NCI-H526 treated with DMSO at 0.1 percent for 48 hours (cell line): Measurements from ENCODE around the gene SFSWAP.
A peak's percentile ranks its signal among the peaks of the same experiment; 100 is the strongest.
"Not testable (repeated sequence)": the region's sequence is repeated elsewhere in the genome, so short reads cannot be mapped to it uniquely, and the experiment has no call there.

Experiments used
- DNase-seq: peaks from one replicate; lab custom pipeline; 2025; lab: John Stamatoyannopoulos, UW

SFSWAP gene

DNA sequence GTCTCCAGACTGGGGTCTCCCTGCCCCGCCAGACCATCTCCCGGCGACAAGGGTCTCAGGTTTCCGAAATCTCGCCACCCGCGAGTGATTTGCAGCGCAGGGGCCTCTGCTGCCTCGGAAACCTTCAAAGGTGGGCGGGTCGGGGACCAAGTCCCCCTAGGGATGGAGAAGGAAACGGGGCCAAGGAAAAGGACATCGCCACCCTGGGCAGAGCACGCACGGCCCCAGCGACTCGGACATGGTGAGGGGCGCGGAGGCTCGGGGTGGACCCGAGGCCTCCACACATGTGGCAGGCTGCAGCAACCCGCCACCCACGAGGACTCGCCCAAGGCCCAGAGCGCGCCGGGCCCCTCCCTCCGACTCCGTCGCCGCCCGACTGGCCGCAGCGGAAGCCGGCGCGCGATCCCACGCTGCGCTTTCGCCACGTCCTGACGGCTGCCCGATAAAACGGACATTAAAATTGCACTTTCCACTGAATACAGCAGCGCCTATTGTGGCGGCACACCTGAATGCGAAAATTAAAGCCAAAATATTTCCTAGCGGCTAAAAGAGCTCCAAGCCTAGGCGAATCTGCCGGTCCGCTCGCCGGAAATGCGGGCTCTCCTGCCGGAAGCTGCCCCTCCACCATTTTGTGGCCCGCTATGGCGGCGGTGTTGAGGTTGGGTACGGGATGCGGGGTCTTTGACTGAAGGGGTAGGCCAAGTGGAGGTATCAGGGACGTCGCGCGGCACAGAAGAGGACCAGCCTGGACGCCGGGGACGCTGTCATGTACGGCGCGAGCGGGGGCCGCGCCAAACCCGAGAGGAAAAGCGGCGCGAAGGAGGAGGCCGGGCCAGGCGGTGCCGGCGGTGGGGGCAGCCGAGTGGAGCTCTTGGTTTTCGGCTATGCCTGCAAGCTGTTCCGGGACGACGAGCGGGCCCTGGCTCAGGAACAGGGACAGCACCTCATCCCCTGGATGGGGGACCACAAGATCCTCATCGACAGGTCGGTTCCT is at the start of gene SFSWAP:
SFSWAP (plus strand) TSS at position 627 of the 994 bp plus-strand sequence; CDS start at position 767, 140 bp downstream.
- peak; percentile 81 for DNase-seq

DNA sequence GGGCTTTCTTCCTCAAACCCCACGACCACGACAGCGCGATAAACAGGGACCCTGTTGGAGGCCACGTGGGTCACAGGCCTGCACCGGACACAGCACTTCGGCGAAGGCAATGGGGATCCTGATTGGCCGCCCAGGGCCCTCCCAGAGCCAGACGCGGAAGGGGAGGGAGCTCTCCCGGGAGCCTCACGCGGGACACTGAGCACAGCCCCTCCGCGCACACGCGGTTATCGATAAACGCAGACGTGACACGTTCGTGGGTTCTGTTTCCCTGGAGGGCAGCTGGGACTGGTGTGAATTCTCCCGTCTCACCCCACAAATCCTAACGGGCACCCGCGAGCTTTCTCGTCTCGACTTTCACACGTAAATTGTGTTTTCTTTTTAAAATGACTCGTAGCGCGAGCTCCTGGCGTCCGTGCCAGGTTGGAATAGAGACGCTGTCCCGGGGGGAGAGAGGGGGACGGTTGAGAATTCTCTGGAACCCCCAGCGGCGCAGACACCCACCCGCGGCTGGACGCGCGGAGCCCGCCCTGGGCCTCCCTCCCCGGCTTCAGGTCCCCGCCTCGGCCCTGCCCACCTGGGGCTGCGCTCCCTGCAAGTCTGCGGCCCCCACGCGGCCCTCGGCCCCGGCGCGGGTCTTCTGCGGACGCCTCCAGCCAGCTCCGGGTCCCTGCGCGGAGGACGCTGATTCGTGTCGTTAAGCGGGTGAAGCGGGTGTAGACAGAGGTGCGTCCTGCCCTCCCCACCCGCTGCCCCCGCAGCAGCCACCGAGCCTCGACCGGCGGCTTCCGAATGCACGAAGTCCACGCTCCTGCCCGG is 49.5 kb upstream of the SFSWAP start:
- DNase-seq = not testable (repeated sequence)

DNA sequence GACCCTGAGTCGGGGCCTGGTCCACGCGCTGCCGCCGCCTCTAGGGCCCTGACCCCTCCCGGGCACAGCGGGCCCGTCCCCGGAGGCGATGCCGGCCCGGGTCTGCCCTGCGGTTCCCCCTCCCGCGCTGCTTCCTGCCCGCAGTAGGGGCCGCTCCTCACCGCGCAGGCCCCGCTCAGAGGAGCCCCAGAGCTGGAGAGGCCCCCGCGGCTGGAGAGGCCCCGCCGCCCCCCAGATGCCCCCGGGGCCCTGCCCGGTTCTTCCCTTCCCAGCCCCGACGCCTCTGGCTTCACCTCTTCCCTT is 49.0 kb upstream of the SFSWAP start:
- not testable (repeated sequence) for DNase-seq

DNA sequence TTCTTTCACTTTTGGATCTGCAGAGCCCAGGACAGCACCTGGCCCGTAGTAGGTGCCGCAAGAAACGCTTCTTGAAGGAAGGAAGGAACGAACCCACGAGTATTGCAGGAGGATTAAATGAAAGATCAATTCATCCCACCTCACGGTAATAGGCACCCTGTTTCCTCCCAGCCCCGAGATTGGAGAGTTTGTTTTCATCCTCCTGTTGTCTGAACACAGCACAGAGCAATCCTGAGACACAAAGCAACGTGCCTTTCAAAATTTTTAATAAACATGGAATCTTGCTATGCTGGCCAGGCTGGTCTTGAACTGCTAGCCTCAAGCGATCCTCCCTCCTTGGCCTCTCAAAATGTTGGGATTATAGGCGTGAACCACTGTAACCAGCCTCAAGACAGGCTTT is 48.5 kb upstream of the SFSWAP start:
- DNase-seq = not testable (repeated sequence)

- DNase-seq = not testable (repeated sequence)
Observed at GRCh38 chr12:131665666-131666065, 45.2 kb upstream of the SFSWAP start.

DNA sequence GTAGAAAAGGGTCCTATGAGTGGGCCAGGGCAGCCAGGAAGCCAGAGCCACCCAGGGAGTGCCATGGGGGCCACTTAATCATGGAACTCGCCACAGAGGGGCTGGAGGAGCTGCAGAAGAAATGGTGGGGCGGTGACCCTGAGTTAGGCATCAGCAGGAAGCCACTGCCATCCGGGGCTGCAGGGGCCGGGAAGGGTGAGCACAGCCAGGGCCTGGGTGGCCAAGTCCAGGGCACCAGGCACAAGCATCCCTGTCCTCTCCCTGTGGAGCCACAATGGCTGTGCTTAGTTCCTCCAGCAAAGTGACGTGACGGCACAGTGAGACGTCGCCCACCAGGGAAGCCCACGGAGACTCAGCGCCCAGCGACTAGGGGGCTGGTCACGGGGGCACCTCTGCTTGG is 44.4 kb upstream of the SFSWAP start:
- not testable (repeated sequence) for DNase-seq

DNA sequence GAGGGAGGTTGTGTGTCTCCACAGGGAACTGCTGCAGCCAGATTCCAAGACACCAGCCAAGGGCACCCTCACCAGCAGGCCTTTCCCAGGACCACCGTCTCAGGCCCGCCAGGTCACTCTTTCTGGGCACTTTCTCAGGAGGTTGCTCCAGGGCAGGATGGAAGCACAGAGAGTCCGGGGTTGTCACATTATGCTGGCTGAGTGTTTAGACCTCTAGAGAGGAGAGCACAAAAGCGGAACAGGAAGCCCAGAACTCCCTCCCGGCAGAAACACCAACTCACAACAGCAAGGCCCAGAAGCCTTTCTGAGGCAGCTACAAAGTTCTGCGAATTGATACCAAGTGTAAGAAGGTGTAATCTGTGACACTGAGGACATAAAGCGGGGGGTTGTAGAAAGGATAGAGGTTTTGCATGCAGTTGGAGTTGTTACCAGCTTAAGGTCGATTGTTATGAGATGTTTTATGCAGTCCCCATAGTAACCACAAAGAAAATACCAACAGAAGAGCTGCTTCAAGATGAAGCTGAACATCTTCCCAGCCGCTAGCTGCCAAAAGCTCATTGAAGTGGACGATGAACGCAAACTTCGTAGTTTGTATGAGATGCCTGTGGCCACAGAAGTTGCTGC is 43.8 kb upstream of the SFSWAP start:
- not testable (repeated sequence) for DNase-seq

- DNase-seq = no peak
Observed at GRCh38 chr12:131671276-131671675, 39.6 kb upstream of the SFSWAP start.

GRCh38 chr12:131671871-131672270 is 39.0 kb upstream of the SFSWAP start:
- DNase-seq = no peak

GRCh38 chr12:131672311-131672940 is 38.5 kb upstream of the SFSWAP start:
- DNase-seq = no peak

- DNase-seq = no peak
Observed at GRCh38 chr12:131672941-131673887, 37.7 kb upstream of the SFSWAP start.

DNA sequence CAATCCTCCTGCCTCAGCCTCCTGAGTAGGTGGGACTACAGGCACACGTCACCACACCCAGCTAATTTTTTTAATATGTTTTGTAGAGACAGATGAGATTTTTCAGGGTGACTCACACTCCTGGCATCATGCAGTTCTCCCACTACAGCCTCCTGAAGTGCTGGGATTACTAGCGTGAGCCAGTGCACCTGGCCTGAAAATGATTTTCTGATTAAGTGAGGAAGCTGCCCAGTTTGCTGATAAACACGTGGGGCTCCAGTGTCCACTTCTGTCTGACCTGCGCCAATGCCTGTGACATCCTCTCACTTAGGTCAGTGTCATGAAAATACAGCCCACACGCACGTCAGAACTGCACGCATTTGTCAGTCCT is 37.0 kb upstream of the SFSWAP start:
- DNase-seq = no peak

GRCh38 chr12:131674373-131674772 is 36.5 kb upstream of the SFSWAP start:
- DNase-seq = no peak

GRCh38 chr12:131675126-131676080 is 35.5 kb upstream of the SFSWAP start:
- no peak for DNase-seq

DNA sequence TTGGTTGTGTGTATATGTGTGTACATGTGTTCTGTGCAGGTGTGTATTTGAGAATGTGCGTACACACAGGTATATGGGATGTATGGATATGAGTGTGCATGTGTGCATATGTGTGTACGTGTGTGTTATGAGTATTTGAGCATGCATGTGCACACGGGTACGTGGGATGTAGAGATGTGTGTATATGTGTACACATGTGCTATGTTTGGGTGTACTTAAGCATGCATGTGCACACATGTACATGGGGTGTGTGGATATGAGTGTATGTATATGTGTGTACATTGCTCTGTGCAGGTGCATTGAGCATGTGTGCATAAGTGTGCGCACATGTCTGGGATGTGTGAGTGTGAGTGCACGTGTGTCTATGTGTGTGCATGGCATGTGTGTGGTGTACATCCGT is 34.3 kb upstream of the SFSWAP start:
- DNase-seq = no peak

DNA sequence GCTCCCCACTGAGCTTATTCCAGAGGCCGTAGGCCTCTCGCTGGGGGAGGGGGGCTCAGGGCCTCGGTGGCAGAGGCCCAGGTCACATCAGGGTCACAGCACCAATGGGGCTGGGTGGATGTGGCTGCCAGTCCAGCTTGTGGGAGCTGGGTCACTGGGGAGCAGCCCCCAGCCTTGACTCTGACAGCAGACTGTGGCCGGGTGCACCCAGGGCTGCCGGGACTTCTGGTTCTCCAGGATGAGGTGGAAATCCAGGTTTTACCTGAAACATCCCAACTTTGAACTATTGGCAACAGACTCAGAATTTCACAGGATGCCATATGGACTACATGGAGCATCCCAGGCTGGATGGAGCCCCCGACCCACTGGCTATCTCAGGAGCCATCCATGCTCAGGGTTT is 33.8 kb upstream of the SFSWAP start:
- not testable (repeated sequence) for DNase-seq

- no peak for DNase-seq
Observed at GRCh38 chr12:131677699-131678098, 33.2 kb upstream of the SFSWAP start.

DNA sequence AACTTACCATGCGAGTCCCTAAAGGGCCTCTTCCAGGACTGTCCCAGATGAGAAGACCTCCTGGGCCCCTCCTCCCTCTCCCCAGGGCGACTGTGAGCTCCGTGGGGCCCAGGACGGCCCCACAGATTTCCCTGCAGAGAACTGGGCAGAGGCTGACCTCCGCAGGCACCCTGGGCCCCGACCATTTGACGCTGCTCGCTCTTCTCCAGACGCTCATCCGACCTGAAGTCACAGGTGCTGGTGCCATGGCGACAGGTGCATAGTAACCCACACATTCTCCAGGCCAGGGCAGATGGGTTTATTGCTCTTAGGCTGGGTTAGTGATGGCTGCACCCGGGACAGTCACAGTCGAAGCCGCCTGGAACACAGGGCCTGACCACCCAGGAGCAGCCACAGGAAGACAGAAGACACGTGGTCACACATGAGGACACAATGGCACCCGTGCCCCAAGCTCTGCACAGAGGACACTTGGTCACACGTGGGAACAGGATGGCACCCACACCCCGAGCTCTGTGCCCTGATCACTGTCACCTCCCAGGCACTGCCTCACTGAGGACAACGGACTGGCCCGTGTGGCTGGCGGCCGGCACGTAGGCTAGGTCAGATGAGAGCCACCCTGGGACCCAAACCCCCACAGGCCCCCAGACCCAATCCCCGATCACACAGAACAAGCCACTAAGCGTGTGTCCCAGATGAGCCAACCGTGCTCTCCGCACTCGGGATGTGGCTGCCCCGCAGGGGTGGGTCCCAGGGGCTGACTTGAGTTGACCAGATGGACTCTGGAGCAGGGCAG is 32.3 kb upstream of the SFSWAP start:
- not testable (repeated sequence) for DNase-seq

GRCh38 chr12:131679186-131679585 is 31.7 kb upstream of the SFSWAP start:
- DNase-seq = not testable (repeated sequence)
